Neural cell (in vitro differentiated cells): ENCODE results near the gene DAPK2. TPM values are rescaled to one million over a fixed set of nuclear protein-coding genes. Genes with fewer than 3 reads are reported as not detected.

Experiments
- H2AFZ ChIP-seq: fragments of 200-600, 300-800 bp; sonication (generic), shearing (Covaris generic); 2 replicates; pipeline ENCODE4 v1.6.0; 2014; ENCODE audit warnings: low read depth, mild to moderate bottlenecking, antibody characterized with exemption, low read length, moderate library complexity
- H3F3A ChIP-seq: fragments of 200-600 bp; shearing (Covaris generic); 2 replicates; pipeline ENCODE4 v1.6.1; 2016; ENCODE audit warnings: mild to moderate bottlenecking, moderate library complexity, mixed read lengths, antibody characterized with exemption, low read length; ENCODE audit not compliant: insufficient read depth, poor library complexity, severe bottlenecking
- H3K27ac ChIP-seq: fragments of 200-600, 300-800 bp; sonication (generic), shearing (Covaris generic); 2 replicates; pipeline ENCODE4 v1.5.1; 2014; ENCODE audit warnings: mild to moderate bottlenecking, low read length, moderate library complexity
- H3K27me3 ChIP-seq: fragments of 300-800, 200-600 bp; sonication (generic), shearing (Covaris generic); 2 replicates; pipeline ENCODE4 v1.6.0; 2014; ENCODE audit warnings: mild to moderate bottlenecking, low read depth, low read length, moderate library complexity; ENCODE audit not compliant: insufficient read depth
- H3K36me3 ChIP-seq: fragments of 300-800, 200-600 bp; sonication (generic), shearing (Covaris generic); 2 replicates; pipeline ENCODE4 v1.5.1; 2014; ENCODE audit warnings: mild to moderate bottlenecking, antibody characterized with exemption, low read length, moderate library complexity; ENCODE audit not compliant: insufficient read depth
- H3K4me2 ChIP-seq: fragments of 300-800, 200-600 bp; sonication (generic), shearing (Covaris generic); 2 replicates; pipeline ENCODE4 v1.6.0; 2014; ENCODE audit warnings: mild to moderate bottlenecking, low read length
- H3K4me3 ChIP-seq: fragments of 300-800, 200-600 bp; sonication (generic), shearing (Covaris generic); 2 replicates; pipeline ENCODE4 v1.5.1; 2014; ENCODE audit warnings: mild to moderate bottlenecking, low read length, moderate library complexity
- H3K79me2 ChIP-seq: fragments of 200-600 bp; shearing (Covaris generic); replicated peaks from 2 replicates; pipeline ENCODE4 v1.6.0; 2014; ENCODE audit warnings: mild to moderate bottlenecking, low read length, moderate library complexity; ENCODE audit not compliant: insufficient read depth
- H3K9ac ChIP-seq: fragments of 300-800, 200-600 bp; sonication (generic), shearing (Covaris generic); 2 replicates; pipeline ENCODE4 v1.6.1; 2016; ENCODE audit warnings: mild to moderate bottlenecking, low read length, mixed read lengths
- H3K9me2 ChIP-seq: fragments of 200-600 bp; shearing (Covaris generic); 2 replicates; pipeline ENCODE4 v1.6.1; 2016; ENCODE audit warnings: mild to moderate bottlenecking, low read length, mixed read lengths; ENCODE audit not compliant: insufficient read depth
- H3K9me3 ChIP-seq: fragments of 200-600, 300-800 bp; sonication (generic), shearing (Covaris generic); 2 replicates; pipeline ENCODE4 v1.6.1; 2016; ENCODE audit warnings: mild to moderate bottlenecking, mixed run types, low read length, moderate library complexity, mixed read lengths
- H4K20me1 ChIP-seq: fragments of 200-600 bp; shearing (Covaris generic); 2 replicates; pipeline ENCODE4 v1.6.1; 2016; ENCODE audit warnings: mild to moderate bottlenecking, mixed run types; ENCODE audit not compliant: insufficient read depth
- CTCF ChIP-seq: fragments of 450-650 bp; IDR thresholded peaks from 2 replicates; pipeline ENCODE4 v1.5.1; 2014; ENCODE audit warnings: antibody characterized with exemption, mild to moderate bottlenecking, moderate library complexity; ENCODE audit not compliant: poor library complexity, severe bottlenecking
- EP300 ChIP-seq: fragments of 450-650 bp; conservative IDR thresholded peaks from 2 replicates; pipeline ENCODE4 v1.6.1; 2014; ENCODE audit warnings: antibody characterized with exemption, mild to moderate bottlenecking, moderate library complexity; ENCODE audit not compliant: poor library complexity, severe bottlenecking
- EZH2 ChIP-seq: fragments of 200-600, 300-800 bp; shearing (Covaris generic), sonication (generic); IDR thresholded peaks from 2 replicates; pipeline ENCODE4 v1.6.1; 2014; ENCODE audit warnings: antibody characterized with exemption, low read length, borderline replicate concordance, mild to moderate bottlenecking; ENCODE audit not compliant: insufficient read depth, poor library complexity, severe bottlenecking
- MXI1 ChIP-seq: fragments of 450-650 bp; conservative IDR thresholded peaks from 2 replicates; pipeline ENCODE4 v1.6.1; 2014; ENCODE audit warnings: antibody characterized with exemption, mild to moderate bottlenecking; ENCODE audit not compliant: poor library complexity, severe bottlenecking
- POLR2AphosphoS5 ChIP-seq: IDR thresholded peaks from 2 replicates; pipeline ENCODE4 v1.6.1; 2012
- RAD21 ChIP-seq: fragments of 450-650 bp; conservative IDR thresholded peaks from 2 replicates; pipeline ENCODE4 v1.6.1; 2014; ENCODE audit warnings: antibody characterized with exemption, mild to moderate bottlenecking, moderate library complexity
- REST ChIP-seq: IDR thresholded peaks from 2 replicates; pipeline ENCODE4 v1.6.1; 2012; ENCODE audit warnings: borderline replicate concordance
- SMC3 ChIP-seq: fragments of 450-650 bp; conservative IDR thresholded peaks from 2 replicates; pipeline ENCODE4 v1.6.1; 2014; ENCODE audit warnings: antibody characterized with exemption, mild to moderate bottlenecking, moderate library complexity; ENCODE audit not compliant: poor library complexity
- TAF1 ChIP-seq: IDR thresholded peaks from 2 replicates; pipeline ENCODE4 v1.6.1; 2012; ENCODE audit warnings: low read depth
- polyA plus RNA-seq: library from polyadenylated mRNA; depleted of rRNA; stranded (reverse); fragments of >200 nt; gene quantifications from 2 replicates; pipeline ENCODE4 v1.2.3, GENCODE V29; 2014

Gene DAPK2
- polyA plus RNA-seq, 1 donor from 2014 or later = 0.78 TPM

GRCh38 chr15:63950911-63951481 is 95.3 kb downstream of the DAPK2 start:
- no peak for TF ChIP-seq EP300
- no peak for TF ChIP-seq CTCF
- TF ChIP-seq SMC3 = no peak
- no peak for TF ChIP-seq REST
- TF ChIP-seq EZH2 = no peak
- no peak for TF ChIP-seq RAD21
- no peak for TF ChIP-seq MXI1
- Histone ChIP-seq H3K79me2 (no peaks in the 10 kb centered on the region), H3K9me3 (no peaks in the 10 kb centered on the region), H3F3A (no peaks in the 10 kb centered on the region), H3K27ac (no peak overlapping the region), H3K27me3 (no peaks in the 10 kb centered on the region), H4K20me1 (no peaks in the 10 kb centered on the region), H3K4me2 (no peak overlapping the region), H3K9ac (no peak overlapping the region), H3K9me2 (no peaks in the 10 kb centered on the region), H2AFZ (no peak overlapping the region), H3K36me3 (no peaks in the 10 kb centered on the region), H3K4me3 (no peak overlapping the region)

- H4K20me1 ChIP-seq = no peaks in the 10 kb centered on the region
These were observed 97.3 kb downstream of the DAPK2 start for GRCh38 chr15:63948971-63949370.

More at GRCh38 chr15:63948971-63949370, 97.3 kb downstream of the DAPK2 start:
- H3K4me2 ChIP-seq = no peak overlapping the region
- no peak overlapping the region for H3K27ac ChIP-seq
- H3K9me3 ChIP-seq = no peaks in the 10 kb centered on the region
- no peaks in the 10 kb centered on the region for H3F3A ChIP-seq
- no peaks in the 10 kb centered on the region for H3K36me3 ChIP-seq
- no peaks in the 10 kb centered on the region for H3K79me2 ChIP-seq
- no peak overlapping the region for H2AFZ ChIP-seq
- TF ChIP-seq EP300 (no peak), EZH2 (no peak), TAF1 (no peak), POLR2AphosphoS5 (no peak), SMC3 (no peak), REST (no peak), CTCF (no peak), MXI1 (no peak), RAD21 (no peak)
- no peak overlapping the region for H3K9ac ChIP-seq
- no peaks in the 10 kb centered on the region for H3K27me3 ChIP-seq
- H3K4me3 ChIP-seq = no peak overlapping the region
- no peaks in the 10 kb centered on the region for H3K9me2 ChIP-seq
